Endothelial cell of umbilical vein (primary cell): ENCODE measurements around the gene DAB2IP.

ENCODE experiments used
- POLR2A ChIP-seq: IDR thresholded peaks from 2 replicates; pipeline ENCODE4 v1.6.1; 2012; ENCODE audit warnings: low read depth, mild to moderate bottlenecking, control low read depth, low read length
- TF ChIP-seq, protein P1 (sequence below), 2 donors: IDR thresholded peaks; 1 replicate in 1 of 2; 2 replicates in 1 of 2; pipeline ENCODE4 v1.5.1; 2011; ENCODE audit warnings: low read length in 2 of 2, mild to moderate bottlenecking in 2 of 2, moderate library complexity in 2 of 2, control low read depth in 1 of 2, inconsistent platforms in 1 of 2, low read depth in 1 of 2; ENCODE audit not compliant: insufficient read depth in 1 of 2; ENCODE audit errors: extremely low read depth in 1 of 2
- TF ChIP-seq, protein P2 (sequence below): IDR thresholded peaks from 2 replicates; pipeline ENCODE4 v1.6.1; 2011; ENCODE audit not compliant: insufficient read depth, insufficient read length

DNA sequence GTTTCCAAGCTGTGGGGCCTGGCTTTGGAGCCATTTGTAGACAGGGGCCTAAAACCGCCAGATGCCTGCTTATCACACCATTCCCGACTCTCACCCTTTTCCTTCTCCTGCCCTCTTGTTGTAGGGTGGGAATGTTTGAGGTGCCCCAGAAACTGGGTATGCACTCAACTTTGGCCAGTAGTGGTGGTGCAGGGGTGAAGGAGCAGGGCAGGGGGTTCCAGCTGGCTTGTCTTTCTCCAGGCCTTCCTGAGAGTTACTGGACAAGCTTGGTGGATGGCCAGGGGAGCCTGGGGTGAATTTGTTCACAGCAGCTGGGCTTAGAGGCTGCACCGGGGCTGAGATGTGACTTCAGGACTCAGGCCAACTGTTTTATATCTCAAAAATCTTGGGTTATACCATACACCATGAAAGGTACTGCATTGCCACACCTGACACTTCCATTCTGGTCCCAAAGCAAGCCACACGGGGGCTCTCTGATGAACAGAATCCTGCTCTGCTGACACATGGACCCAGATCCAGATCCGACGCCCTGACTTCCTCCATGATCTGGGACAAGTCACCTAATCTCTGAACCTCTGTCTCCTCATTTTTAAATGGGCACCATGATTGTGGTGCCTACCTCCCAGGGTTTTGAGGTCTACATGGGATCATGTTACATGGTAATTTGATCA is 62.1 kb downstream of the DAB2IP start:
- TF ChIP-seq, protein P1, sequence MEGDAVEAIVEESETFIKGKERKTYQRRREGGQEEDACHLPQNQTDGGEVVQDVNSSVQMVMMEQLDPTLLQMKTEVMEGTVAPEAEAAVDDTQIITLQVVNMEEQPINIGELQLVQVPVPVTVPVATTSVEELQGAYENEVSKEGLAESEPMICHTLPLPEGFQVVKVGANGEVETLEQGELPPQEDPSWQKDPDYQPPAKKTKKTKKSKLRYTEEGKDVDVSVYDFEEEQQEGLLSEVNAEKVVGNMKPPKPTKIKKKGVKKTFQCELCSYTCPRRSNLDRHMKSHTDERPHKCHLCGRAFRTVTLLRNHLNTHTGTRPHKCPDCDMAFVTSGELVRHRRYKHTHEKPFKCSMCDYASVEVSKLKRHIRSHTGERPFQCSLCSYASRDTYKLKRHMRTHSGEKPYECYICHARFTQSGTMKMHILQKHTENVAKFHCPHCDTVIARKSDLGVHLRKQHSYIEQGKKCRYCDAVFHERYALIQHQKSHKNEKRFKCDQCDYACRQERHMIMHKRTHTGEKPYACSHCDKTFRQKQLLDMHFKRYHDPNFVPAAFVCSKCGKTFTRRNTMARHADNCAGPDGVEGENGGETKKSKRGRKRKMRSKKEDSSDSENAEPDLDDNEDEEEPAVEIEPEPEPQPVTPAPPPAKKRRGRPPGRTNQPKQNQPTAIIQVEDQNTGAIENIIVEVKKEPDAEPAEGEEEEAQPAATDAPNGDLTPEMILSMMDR (IDR thresholded peaks at IDR 0.05; ENCODE audit: extremely low read depth in 1 of 2, insufficient read depth in 1 of 2, low read depth in 1 of 2, low read length in 2 of 2), result no peak
- no peak for TF ChIP-seq POLR2A
- TF ChIP-seq, protein P2, sequence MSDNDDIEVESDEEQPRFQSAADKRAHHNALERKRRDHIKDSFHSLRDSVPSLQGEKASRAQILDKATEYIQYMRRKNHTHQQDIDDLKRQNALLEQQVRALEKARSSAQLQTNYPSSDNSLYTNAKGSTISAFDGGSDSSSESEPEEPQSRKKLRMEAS, result no peak
